NCI-H1417 (cell line): ENCODE measurements around the gene CALHM1.
A peak's percentile ranks its signal among the peaks of the same experiment; 100 is the strongest.

Experiments
- DNase-seq, 3 experiments: peaks; one replicate each; lab custom pipeline; 2025; lab: John Stamatoyannopoulos, UW

The CALHM1 gene

GRCh38 chr10:103455235-103455634 lies 3.5 kb downstream of the CALHM1 start:
- no peak for DNase-seq

GRCh38 chr10:103454026-103454425 lies 4.7 kb downstream of the CALHM1 start:
- DNase-seq: no peak

GRCh38 chr10:103452506-103453230 lies 6.0 kb downstream of the CALHM1 start:
- DNase-seq: peak in 1 of 3 experiments; percentile 22

- DNase-seq: peak; percentile 35 to 65 (median 58)
Observed at GRCh38 chr10:103451831-103452505, 6.7 kb downstream of the CALHM1 start, which contains the start of gene CALHM2. Gene CALHM2, minus strand, starts transcription at chr10:103452370. Its CDS starts 2,429 bp downstream, at chr10:103449941.

GRCh38 chr10:103451091-103451813 lies 7.4 kb downstream of the CALHM1 start:
- peak in 2 of 3 experiments; percentile 3 to 25 for DNase-seq

GRCh38 chr10:103450201-103450695 lies 8.5 kb downstream of the CALHM1 start:
- DNase-seq: no peak

GRCh38 chr10:103449208-103450144 lies 9.2 kb downstream of the CALHM1 start:
- no peak for DNase-seq

GRCh38 chr10:103448746-103449145 lies 10.0 kb downstream of the CALHM1 start:
- no peak for DNase-seq

GRCh38 chr10:103447187-103447586 lies 11.5 kb downstream of the CALHM1 start:
- no peak for DNase-seq

GRCh38 chr10:103445767-103446567 lies 12.7 kb downstream of the CALHM1 start:
- no peak for DNase-seq

GRCh38 chr10:103445366-103445765 lies 13.3 kb downstream of the CALHM1 start:
- DNase-seq: no peak

- no peak for DNase-seq
Observed at GRCh38 chr10:103444478-103444877, 14.2 kb downstream of the CALHM1 start.

GRCh38 chr10:103443475-103444185 lies 15.1 kb downstream of the CALHM1 start:
- DNase-seq: no peak

- no peak for DNase-seq
Observed at GRCh38 chr10:103442031-103442461, 16.7 kb downstream of the CALHM1 start.

GRCh38 chr10:103441611-103442010 lies 17.1 kb downstream of the CALHM1 start:
- DNase-seq: no peak

- DNase-seq: no peak
Observed at GRCh38 chr10:103441206-103441605, 17.5 kb downstream of the CALHM1 start.

GRCh38 chr10:103440416-103440815 lies 18.3 kb downstream of the CALHM1 start:
- DNase-seq: no peak

GRCh38 chr10:103439776-103440175 lies 18.9 kb downstream of the CALHM1 start:
- DNase-seq: no peak

GRCh38 chr10:103433858-103434257 lies 24.8 kb downstream of the CALHM1 start:
- DNase-seq: no peak

GRCh38 chr10:103431902-103432301 lies 26.8 kb downstream of the CALHM1 start:
- DNase-seq: no peak
